Endothelial cell of umbilical vein (primary cell): Measurements from ENCODE around the gene AMIGO3. TPM values are rescaled to one million over a fixed set of nuclear protein-coding genes. Genes with fewer than 3 reads are reported as not detected.

Source experiments
- BruUV-seq: library from RNA; stranded (reverse); fragments of 400-500 nt; replicated peaks from 2 replicates; lab custom pipeline; 2021; lab: Mats Ljungman, UMichigan
- CTCF ChIA-PET: fragments of 300-600, 350-600 bp; sonication (Branson Sonifier 250); formaldehyde crosslinking; loops from one replicate; lab custom pipeline; 2021; ENCODE audit warnings: antibody characterized with exemption, inconsistent platforms; lab: Charles Lee
- POLR2A ChIA-PET: fragments of 300-600, 350-600 bp; sonication (Branson Sonifier 250); formaldehyde crosslinking; loops from one replicate; lab custom pipeline; 2021; ENCODE audit warnings: antibody characterized with exemption, inconsistent platforms; lab: Charles Lee
- DNase-seq: peaks from one replicate; pipeline ENCODE4 v3.0.0-alpha.2; 2011; ENCODE audit warnings: low read depth, low spot score
- FAIRE-seq: peaks from 2 replicates; lab custom pipeline; 2011; peaks lifted over from hg19 to GRCh38; lab: Jason Lieb, UNC
- H2AFZ ChIP-seq: 2 replicates; pipeline ENCODE4 v1.6.0; 2012; ENCODE audit warnings: low read depth, low read length, control low read depth, inconsistent platforms
- H3K27ac ChIP-seq: 2 replicates; pipeline ENCODE4 v1.5.1; 2011; ENCODE audit warnings: low read depth, mild to moderate bottlenecking, control low read depth, low read length, moderate library complexity; ENCODE audit not compliant: insufficient read depth
- H3K27me3 ChIP-seq, 2 experiments: 2 replicates each; pipeline versions ENCODE4 v1.6.0 to v1.6.1; 2011; ENCODE audit warnings: low read length in 2 of 2, mixed read lengths in 1 of 2; ENCODE audit not compliant: control insufficient read depth in 2 of 2, insufficient read depth in 2 of 2
- H3K36me3 ChIP-seq, 2 experiments: 2 replicates in 1 of 2; 3 replicates in 1 of 2; pipeline ENCODE4 v1.5.1; 2011; ENCODE audit warnings: low read length in 2 of 2, mild to moderate bottlenecking in 1 of 2, moderate library complexity in 1 of 2; ENCODE audit not compliant: control insufficient read depth in 2 of 2, insufficient read depth in 2 of 2; ENCODE audit errors: extremely low read depth in 1 of 2
- H3K4me1 ChIP-seq: 3 replicates; pipeline ENCODE4 v1.5.1; 2011; ENCODE audit warnings: mild to moderate bottlenecking, low read length; ENCODE audit not compliant: control insufficient read depth, insufficient read depth; ENCODE audit errors: extremely low read depth
- H3K4me2 ChIP-seq: 2 replicates; pipeline ENCODE4 v1.6.1; 2011; ENCODE audit warnings: low read length, control low read depth, mixed read lengths; ENCODE audit not compliant: insufficient read depth
- H3K4me3 ChIP-seq, 3 experiments: fragments of 200-600 bp in 1 of 3; sonication (generic), shearing (Covaris generic) in 1 of 3; replicated peaks in 1 of 3; 2 replicates each; pipeline ENCODE4 v1.5.1; 2011 to 2016; ENCODE audit warnings: control low read depth in 3 of 3, low read length in 3 of 3, mild to moderate bottlenecking in 2 of 3, inconsistent platforms in 1 of 3, low read depth in 1 of 3, moderate library complexity in 1 of 3; ENCODE audit not compliant: insufficient read depth in 1 of 3
- H3K79me2 ChIP-seq: 2 replicates; pipeline ENCODE4 v1.6.0; 2012; ENCODE audit warnings: low read length, inconsistent platforms; ENCODE audit not compliant: control insufficient read depth, insufficient read depth
- H3K9ac ChIP-seq: replicated peaks from 2 replicates; pipeline ENCODE3; 2011; ENCODE audit warnings: low read length, control low read depth; ENCODE audit not compliant: insufficient read depth; ENCODE audit errors: extremely low read depth
- H3K9me1 ChIP-seq: replicated peaks from 3 replicates; pipeline ENCODE4 v1.6.0; 2011; ENCODE audit warnings: mild to moderate bottlenecking, low read length; ENCODE audit not compliant: control insufficient read depth, insufficient read depth; ENCODE audit errors: extremely low read depth
- H3K9me3 ChIP-seq: replicated peaks from 2 replicates; pipeline ENCODE4 v1.5.1; 2012; ENCODE audit warnings: low read length, inconsistent platforms; ENCODE audit not compliant: control insufficient read depth, insufficient read depth
- H4K20me1 ChIP-seq: replicated peaks from 2 replicates; pipeline ENCODE3; 2011; ENCODE audit warnings: mild to moderate bottlenecking, low read length; ENCODE audit not compliant: control insufficient read depth, insufficient read depth; ENCODE audit errors: extremely low read depth
- CTCF ChIP-seq, 2 donors: IDR thresholded peaks; 1 replicate in 1 of 2; 2 replicates in 1 of 2; pipeline ENCODE4 v1.5.1; 2011; ENCODE audit warnings: low read length in 2 of 2, mild to moderate bottlenecking in 2 of 2, moderate library complexity in 2 of 2, control low read depth in 1 of 2, inconsistent platforms in 1 of 2, low read depth in 1 of 2; ENCODE audit not compliant: insufficient read depth in 1 of 2; ENCODE audit errors: extremely low read depth in 1 of 2
- GATA2 ChIP-seq: IDR thresholded peaks from 2 replicates; pipeline ENCODE4 v1.7.0; 2011; ENCODE audit warnings: low read depth, mild to moderate bottlenecking, moderate library complexity, mixed read lengths, low read length; ENCODE audit not compliant: insufficient read length, insufficient read depth
- JUN ChIP-seq: IDR thresholded peaks from 2 replicates; pipeline ENCODE4 v1.6.1; 2011; ENCODE audit warnings: borderline replicate concordance, low read depth; ENCODE audit not compliant: insufficient read length, insufficient read depth
- MAX ChIP-seq: IDR thresholded peaks from 2 replicates; pipeline ENCODE4 v1.6.1; 2011; ENCODE audit not compliant: insufficient read depth, insufficient read length
- MYC ChIP-seq: IDR thresholded peaks from one replicate; pipeline ENCODE4 v1.6.1; 2011; ENCODE audit warnings: mild to moderate bottlenecking, low read depth, low read length
- POLR2AphosphoS5 ChIP-seq: IDR thresholded peaks from 2 replicates; pipeline ENCODE4 v1.6.1; 2012; ENCODE audit warnings: low read depth, mild to moderate bottlenecking, control low read depth, low read length, moderate library complexity; ENCODE audit not compliant: insufficient read depth
- dilution Hi-C: fragments of 300-500 bp; cut with MboI; formaldehyde crosslinking; loops from one replicate; pipeline ENCODE4 v1.15.0; 2019; ENCODE audit warnings: low sequenced_read_pairs; ENCODE audit not compliant: extremely low pct_ligation_motif_present
- intact Hi-C: fragments of 100-400 bp; cut with micrococcal nuclease; formaldehyde crosslinking; loops from one replicate; pipeline ENCODE4 v1.10.0; 2022
- polyA plus RNA-seq, 4 experiments: library from polyadenylated mRNA; depleted of rRNA in 3 of 4; stranded (reverse) in 3 of 4; unstranded in 1 of 4; fragments of >200 nt; gene quantifications; 2 replicates each; pipeline versions ENCODE4 v1.2.1 to v1.2.3, GENCODE V29; 2011 to 2012; ENCODE audit warnings: missing spikeins in 1 of 4
- total RNA-seq: library from RNA; stranded (reverse); gene quantifications from 2 replicates; pipeline ENCODE4 v1.2.3, GENCODE V29; 2021

The AMIGO3 gene
- total and polyA plus RNA-seq, 2 donors (not counting 3 experiments of a cell fraction or from before 2014, with no cell fraction given): 0.21 TPM; not detected in 1

GRCh38 chr3:49706456-49707112 lies 12.9 kb downstream of the AMIGO3 start:
- no peaks in the 10 kb centered on the region for H3K27me3 ChIP-seq
- intact Hi-C loops (no loop called here), dilution Hi-C loops (no loop called here)
- H3K4me1 ChIP-seq: peaks cover 5% of the 10 kb centered on the region
- DNase-seq: no peak
- H3K27ac ChIP-seq: no peak overlapping the region
- no peak for TF ChIP-seq GATA2
- TF ChIP-seq POLR2AphosphoS5: no peak
- TF ChIP-seq MAX: no peak
- no peak for TF ChIP-seq CTCF (IDR thresholded peaks at IDR 0.05; ENCODE audit: extremely low read depth in 1 of 2, insufficient read depth in 1 of 2, low read depth in 1 of 2, low read length in 2 of 2)
- no peak for TF ChIP-seq MYC
- no peak for TF ChIP-seq JUN
- no peak overlapping the region for H2AFZ ChIP-seq
- BruUV-seq: no TSS peak
- no peaks in the 10 kb centered on the region for H3K79me2 ChIP-seq
- no peak overlapping the region for H3K4me3 ChIP-seq
- ChIA-PET CTCF (no interaction called here), POLR2A (no interaction called here)
- H3K9ac ChIP-seq: no peak overlapping the region
- H3K9me1 ChIP-seq: no peaks in the 10 kb centered on the region
- no peaks in the 10 kb centered on the region for H4K20me1 ChIP-seq
- H3K4me2 ChIP-seq: no peak overlapping the region
- no peaks in the 10 kb centered on the region for H3K9me3 ChIP-seq
- FAIRE-seq: no peak
- H3K36me3 ChIP-seq: peaks cover 0 to 16% of the 10 kb centered on the region in 2 experiments
